IPS-15b (cell line): ENCODE results near the gene TIAM2.

Experiments
- H3K27me3 ChIP-seq: one replicate; pipeline ENCODE4 v1.6.1; 2013; ENCODE audit warnings: low read length; ENCODE audit not compliant: control insufficient read depth, insufficient read depth
- H3K36me3 ChIP-seq: one replicate; pipeline ENCODE4 v1.6.1; 2013; ENCODE audit warnings: low read length; ENCODE audit not compliant: control insufficient read depth, insufficient read depth
- H3K4me1 ChIP-seq: one replicate; pipeline ENCODE4 v1.6.1; 2013; ENCODE audit warnings: mild to moderate bottlenecking, low read length; ENCODE audit not compliant: control insufficient read depth, insufficient read depth
- H3K4me3 ChIP-seq: one replicate; pipeline ENCODE4 v1.5.1; 2013; ENCODE audit warnings: low read depth, low read length
- H3K9ac ChIP-seq: one replicate; pipeline ENCODE4 v1.6.1; 2013; ENCODE audit warnings: low read depth, mild to moderate bottlenecking, low read length
- H3K9me3 ChIP-seq: one replicate; pipeline ENCODE4 v1.6.1; 2013; ENCODE audit warnings: mild to moderate bottlenecking, low read length; ENCODE audit not compliant: control insufficient read depth, insufficient read depth

Gene TIAM2

DNA sequence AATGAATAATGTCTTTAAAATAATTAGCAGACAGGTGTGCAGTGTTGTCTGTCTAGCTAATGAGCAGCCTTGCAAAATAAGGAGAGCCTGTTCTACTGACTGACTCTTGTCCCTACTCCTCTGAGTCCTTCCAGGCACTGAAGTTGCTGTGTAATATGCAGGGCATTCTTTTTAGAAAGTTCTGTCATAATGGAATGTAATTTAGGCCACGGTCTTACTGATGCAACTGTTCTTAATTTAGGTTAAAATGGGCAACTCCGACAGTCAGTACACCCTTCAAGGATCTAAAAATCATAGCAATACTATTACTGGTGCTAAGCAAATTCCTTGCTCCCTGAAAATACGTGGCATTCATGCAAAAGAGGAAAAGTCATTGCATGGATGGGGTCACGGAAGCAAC is 133.9 kb downstream of the TIAM2 start:
- no peaks in the 10 kb centered on the region for H3K9me3 ChIP-seq
- no peak overlapping the region for H3K4me3 ChIP-seq
- H3K36me3 ChIP-seq: no peaks in the 10 kb centered on the region
- H3K27me3 ChIP-seq: no peaks in the 10 kb centered on the region
- H3K4me1 ChIP-seq: peaks cover 3% of the 10 kb centered on the region
- no peak overlapping the region for H3K9ac ChIP-seq

DNA sequence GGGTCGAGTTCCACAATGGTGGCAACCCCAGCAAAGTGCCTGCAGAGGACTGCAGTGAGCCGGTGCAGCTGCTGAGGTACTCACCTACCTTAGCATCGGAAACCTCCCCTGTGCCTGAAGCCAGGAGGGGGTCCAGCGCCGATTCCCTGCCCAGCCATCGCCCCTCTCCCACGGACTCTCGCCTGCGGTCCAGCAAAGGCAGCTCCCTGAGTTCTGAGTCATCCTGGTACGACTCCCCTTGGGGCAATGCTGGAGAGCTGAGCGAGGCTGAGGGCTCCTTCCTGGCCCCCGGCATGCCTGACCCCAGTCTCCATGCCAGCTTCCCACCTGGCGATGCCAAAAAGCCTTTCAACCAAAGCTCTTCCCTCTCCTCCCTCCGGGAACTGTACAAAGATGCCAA is 134.6 kb downstream of the TIAM2 start:
- Histone ChIP-seq H3K4me1 (peaks cover 3% of the 10 kb centered on the region), H3K36me3 (no peaks in the 10 kb centered on the region), H3K4me3 (no peak overlapping the region), H3K9me3 (no peaks in the 10 kb centered on the region), H3K9ac (no peak overlapping the region), H3K27me3 (no peaks in the 10 kb centered on the region)

DNA sequence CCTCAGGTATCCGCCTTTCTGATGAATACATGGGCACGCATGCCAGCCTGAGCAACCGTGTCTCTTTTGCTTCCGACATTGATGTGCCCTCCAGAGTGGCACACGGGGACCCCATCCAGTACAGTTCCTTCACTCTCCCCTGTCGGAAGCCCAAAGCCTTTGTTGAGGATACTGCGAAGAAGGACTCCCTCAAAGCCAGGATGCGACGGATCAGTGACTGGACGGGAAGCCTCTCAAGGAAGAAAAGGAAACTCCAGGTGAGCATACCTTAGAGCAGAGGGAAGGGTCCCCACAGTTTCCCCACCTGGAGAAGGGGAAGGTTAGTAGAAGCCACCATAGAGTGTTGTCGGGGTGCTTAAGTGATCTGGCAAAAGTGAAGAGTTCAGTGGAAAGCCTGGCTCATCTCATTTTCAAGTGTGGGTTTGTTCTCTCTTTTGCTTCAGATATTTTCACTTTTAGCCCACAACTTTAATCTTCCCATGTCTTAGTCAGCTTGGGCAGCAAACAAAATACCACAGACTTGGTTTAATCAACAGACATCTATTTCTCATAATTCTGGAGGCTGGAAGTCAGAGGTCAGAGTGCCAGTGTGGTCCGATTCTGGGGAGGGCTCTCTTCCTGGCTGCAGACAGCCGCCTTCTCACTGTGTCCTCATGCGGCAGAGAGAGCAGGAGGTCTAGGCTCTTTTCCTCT is 135.2 kb downstream of the TIAM2 start:
- no peak overlapping the region for H3K4me3 ChIP-seq
- peaks cover 3% of the 10 kb centered on the region for H3K4me1 ChIP-seq
- no peaks in the 10 kb centered on the region for H3K36me3 ChIP-seq
- no peak overlapping the region for H3K9ac ChIP-seq
- no peaks in the 10 kb centered on the region for H3K27me3 ChIP-seq
- H3K9me3 ChIP-seq: no peaks in the 10 kb centered on the region

DNA sequence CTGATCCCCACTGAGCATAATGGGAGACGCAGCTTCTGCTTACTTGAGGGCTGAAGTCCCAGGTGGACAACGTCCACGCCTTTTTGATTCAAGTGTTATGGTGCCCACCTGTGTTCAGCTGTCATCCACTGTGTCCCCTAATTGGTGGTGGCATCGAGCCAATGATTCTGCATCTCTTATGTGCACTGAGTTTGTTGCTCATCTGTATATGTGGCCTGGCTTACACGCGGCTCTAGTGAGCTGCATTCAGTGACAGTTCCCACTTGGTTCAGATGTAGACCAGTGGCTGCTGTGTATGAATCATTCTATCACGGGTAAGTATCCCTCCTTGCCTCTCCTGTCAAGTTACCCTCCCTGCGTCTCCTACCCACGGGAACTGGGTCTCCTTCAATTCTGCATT is 137.5 kb downstream of the TIAM2 start:
- Histone ChIP-seq H3K9ac (no peak overlapping the region), H3K36me3 (peaks cover 3% of the 10 kb centered on the region), H3K4me3 (no peak overlapping the region), H3K27me3 (no peaks in the 10 kb centered on the region), H3K4me1 (no peaks in the 10 kb centered on the region), H3K9me3 (no peaks in the 10 kb centered on the region)

DNA sequence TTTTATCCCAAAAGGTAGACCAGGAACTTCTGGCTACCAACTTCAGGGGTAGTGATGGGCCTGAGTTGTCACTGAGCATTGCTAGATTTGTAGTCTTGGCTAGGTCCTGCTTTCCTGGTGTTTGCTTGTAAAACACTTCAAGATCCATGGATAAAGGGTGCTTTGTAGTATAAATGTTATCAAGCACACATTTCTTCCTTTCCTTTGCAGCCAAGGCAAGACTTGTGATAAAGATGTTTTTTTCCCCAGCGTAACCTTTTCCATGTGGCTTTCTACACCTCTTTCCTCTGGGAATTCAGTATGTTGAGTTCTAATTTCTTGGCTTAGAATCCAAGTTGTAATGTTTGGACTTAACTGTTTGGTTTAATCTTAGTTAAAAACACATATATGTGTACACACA is 145.9 kb downstream of the TIAM2 start:
- Histone ChIP-seq H3K4me1 (peaks cover 21% of the 10 kb centered on the region), H3K36me3 (peaks cover 4% of the 10 kb centered on the region), H3K9ac (no peak overlapping the region), H3K9me3 (no peaks in the 10 kb centered on the region), H3K27me3 (no peaks in the 10 kb centered on the region), H3K4me3 (no peak overlapping the region)

DNA sequence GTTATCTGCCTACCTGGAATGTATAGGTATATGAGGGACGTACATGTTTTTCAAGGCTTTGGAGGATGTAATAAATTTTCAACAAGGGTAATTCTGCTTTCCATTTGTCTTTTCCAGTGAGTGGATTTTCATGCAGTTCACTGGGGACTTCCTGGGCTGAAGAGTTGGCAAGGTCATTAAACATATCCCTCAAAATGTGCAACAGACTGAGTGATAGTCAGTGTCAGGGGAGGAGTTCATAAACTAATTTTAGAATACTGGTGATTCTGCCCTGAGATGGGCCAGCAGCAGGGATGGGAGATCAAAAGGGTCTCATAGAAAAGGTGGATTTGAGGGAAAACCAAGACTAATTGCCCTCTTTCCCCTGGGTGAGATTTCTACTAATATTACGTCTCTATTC is 146.4 kb downstream of the TIAM2 start:
- Histone ChIP-seq H3K4me1 (peaks cover 21% of the 10 kb centered on the region), H3K9me3 (no peaks in the 10 kb centered on the region), H3K36me3 (peaks cover 4% of the 10 kb centered on the region), H3K4me3 (no peak overlapping the region), H3K27me3 (no peaks in the 10 kb centered on the region), H3K9ac (no peak overlapping the region)

DNA sequence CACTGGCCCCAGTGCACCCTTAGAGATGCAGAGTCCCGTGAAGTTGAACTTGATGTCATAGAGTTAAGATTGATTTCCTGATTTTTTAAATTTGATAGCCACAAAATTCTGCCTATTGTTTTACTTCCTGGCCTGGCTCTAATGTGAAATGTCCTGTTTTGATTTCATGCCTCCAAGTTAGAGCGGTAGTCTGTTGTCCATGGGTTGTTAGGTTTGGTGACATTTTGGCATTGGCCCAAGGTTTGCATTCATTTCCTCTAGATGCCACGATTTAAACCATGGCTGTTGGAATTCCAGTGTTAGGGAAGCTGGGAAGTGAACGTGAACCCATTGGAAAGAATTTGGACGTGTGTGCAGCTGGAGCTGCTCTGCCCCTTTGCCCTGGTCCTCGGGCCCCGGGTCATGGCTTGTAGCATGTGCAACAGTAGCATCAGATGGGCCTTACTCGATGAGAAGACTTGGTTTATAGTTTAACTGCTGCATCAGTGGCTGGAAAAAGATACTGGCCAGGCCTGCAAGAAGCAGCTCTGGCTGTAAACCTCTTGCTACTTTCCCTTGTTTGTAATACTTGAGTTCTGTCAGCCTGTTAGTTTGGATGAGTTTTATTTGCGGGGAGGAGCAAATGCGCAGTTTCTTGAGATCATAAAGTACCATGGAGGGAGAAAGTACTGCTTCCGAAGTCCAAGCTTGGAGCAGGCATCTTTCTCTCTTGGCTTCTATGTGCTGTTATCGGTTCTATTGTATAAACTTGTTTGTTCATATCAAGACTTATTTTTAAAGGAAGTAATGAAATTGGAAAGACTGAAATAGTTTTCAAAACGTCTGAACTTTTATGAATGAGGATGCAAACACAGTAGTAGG is 147.3 kb downstream of the TIAM2 start:
- Histone ChIP-seq H3K4me3 (no peak overlapping the region), H3K27me3 (no peaks in the 10 kb centered on the region), H3K36me3 (peaks cover 4% of the 10 kb centered on the region), H3K9ac (no peak overlapping the region), H3K9me3 (no peaks in the 10 kb centered on the region), H3K4me1 (peaks cover 21% of the 10 kb centered on the region)

DNA sequence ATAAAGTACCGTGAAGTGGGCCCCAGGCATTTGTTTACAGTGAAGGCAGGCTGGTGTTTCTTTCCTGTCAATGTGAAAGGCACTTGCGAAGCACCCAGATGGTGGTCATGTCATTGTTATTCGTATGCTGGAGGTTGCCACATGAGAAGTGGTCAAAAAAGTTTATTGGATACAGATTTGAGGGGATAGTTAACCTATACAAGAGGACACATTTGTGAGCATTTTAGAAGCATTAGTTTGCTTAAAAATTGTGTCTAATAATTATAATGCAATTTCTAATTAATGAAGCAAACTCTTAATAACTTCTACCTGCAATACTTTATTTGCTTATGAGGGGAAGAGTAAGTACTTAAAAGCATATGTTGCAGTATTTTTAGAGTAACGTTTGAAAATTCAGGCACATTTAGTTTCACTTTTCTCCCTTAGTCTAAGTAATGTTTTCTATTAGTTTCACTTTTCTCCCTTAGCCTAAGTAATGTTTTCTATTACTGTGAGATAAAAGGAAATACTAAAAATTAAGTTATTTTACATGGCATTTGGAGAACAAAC is 148.0 kb downstream of the TIAM2 start:
- no peaks in the 10 kb centered on the region for H3K27me3 ChIP-seq
- peaks cover 22% of the 10 kb centered on the region for H3K4me1 ChIP-seq
- H3K36me3 ChIP-seq: no peaks in the 10 kb centered on the region
- no peak overlapping the region for H3K4me3 ChIP-seq
- H3K9me3 ChIP-seq: no peaks in the 10 kb centered on the region
- no peak overlapping the region for H3K9ac ChIP-seq

DNA sequence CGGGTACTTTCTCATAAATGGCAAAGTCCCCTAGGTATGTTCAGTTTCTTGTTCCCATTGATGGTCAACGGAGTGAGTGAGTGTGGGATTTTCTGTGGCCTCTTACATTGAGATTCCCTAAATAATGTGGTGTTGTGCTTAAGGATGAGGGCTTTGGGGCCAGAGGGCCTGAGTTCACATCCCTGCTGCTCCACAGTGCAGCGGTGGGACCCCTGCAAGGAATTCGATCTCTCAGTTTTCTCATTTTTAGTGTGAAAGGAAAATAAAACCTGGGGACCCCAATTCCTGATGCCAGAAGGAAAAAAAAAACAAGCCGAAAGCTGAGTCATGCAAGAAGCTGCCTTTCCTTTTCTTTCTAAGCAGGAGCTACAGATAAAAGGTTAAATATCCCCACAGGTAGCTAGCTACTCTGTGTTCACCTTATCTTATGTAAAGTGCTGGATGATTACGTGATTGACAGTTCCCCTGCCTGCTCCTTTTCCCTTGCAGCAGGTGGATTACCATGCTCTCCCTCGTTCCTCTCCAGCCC is 148.5 kb downstream of the TIAM2 start:
- no peaks in the 10 kb centered on the region for H3K27me3 ChIP-seq
- peaks cover 28% of the 10 kb centered on the region for H3K4me1 ChIP-seq
- no peak overlapping the region for H3K9ac ChIP-seq
- H3K9me3 ChIP-seq: no peaks in the 10 kb centered on the region
- H3K36me3 ChIP-seq: no peaks in the 10 kb centered on the region
- H3K4me3 ChIP-seq: no peak overlapping the region

DNA sequence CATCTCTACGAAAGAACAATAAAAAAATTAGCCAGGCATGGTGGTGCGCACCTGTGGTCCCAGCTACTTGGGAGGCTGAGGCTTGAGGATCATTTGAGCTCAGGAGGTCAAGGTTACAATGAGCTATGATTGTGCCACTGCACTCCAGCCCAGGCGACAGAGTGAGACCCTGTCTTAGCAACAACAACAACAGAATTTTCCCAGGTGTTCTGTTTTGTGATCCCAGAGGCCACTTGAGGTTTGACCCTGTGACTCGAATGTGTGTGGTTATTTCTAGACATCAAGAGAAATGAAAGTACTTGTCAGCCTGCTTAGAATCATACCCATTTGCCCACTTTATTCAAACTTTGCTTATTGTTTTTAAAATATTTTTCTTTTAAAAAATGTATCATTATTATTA is 151.1 kb downstream of the TIAM2 start:
- Histone ChIP-seq H3K27me3 (no peaks in the 10 kb centered on the region), H3K9me3 (no peaks in the 10 kb centered on the region), H3K4me1 (peaks cover 32% of the 10 kb centered on the region), H3K4me3 (no peak overlapping the region), H3K36me3 (no peaks in the 10 kb centered on the region), H3K9ac (no peak overlapping the region)

DNA sequence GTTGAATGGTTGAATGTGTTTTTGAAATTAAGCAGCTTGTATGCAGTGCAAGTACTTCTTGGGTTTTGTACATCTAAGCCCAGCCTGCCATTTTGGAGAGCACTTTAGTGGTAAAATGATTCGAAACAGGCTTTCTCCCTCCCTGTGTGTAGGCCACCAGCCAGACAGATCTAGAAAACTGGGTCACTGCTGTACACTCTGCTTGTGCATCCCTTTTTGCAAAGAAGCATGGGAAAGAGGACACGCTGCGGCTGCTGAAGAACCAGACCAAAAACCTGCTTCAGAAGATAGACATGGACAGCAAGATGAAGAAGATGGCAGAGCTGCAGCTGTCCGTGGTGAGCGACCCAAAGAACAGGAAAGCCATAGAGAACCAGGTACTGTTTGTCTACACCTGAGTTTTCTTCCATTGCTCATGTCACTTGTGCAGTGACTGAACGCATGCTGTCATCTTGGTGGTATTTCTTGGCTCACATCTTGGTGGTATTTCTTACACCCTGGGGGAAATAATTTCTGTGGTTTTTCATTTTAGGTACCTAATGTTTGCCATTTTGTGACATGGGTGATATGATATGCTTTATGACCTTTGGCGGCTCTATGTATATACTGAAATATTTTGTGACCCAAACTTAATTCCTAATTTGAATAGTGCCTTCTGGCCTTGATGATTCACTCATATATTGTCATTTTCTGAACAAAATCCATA is 153.0 kb downstream of the TIAM2 start:
- Histone ChIP-seq H3K27me3 (no peaks in the 10 kb centered on the region), H3K4me3 (no peak overlapping the region), H3K9me3 (no peaks in the 10 kb centered on the region), H3K36me3 (no peaks in the 10 kb centered on the region), H3K9ac (no peak overlapping the region), H3K4me1 (peaks cover 22% of the 10 kb centered on the region)
